OCI-LY7 (cell line): ENCODE data around the gene NRXN2.

Experiments used
- EZH2phosphoT487 ChIP-seq: fragments of 200-600 bp; sonication (generic); IDR thresholded peaks from 2 replicates; pipeline ENCODE4 v1.6.1; 2018; ENCODE audit warnings: low read depth, borderline replicate concordance, mild to moderate bottlenecking, mixed run types, antibody characterized with exemption, low read length, moderate library complexity, mixed read lengths
- TF ChIP-seq, protein P1 (sequence below): fragments of 200-600 bp; sonication (generic); conservative IDR thresholded peaks from 2 replicates; pipeline ENCODE4 v1.5.1; 2014; ENCODE audit warnings: mild to moderate bottlenecking, antibody characterized with exemption, low read length, moderate library complexity, mixed read lengths

GRCh38 chr11:64694821-64695365 lies 28.1 kb downstream of the NRXN2 start:
- TF ChIP-seq, protein P1, sequence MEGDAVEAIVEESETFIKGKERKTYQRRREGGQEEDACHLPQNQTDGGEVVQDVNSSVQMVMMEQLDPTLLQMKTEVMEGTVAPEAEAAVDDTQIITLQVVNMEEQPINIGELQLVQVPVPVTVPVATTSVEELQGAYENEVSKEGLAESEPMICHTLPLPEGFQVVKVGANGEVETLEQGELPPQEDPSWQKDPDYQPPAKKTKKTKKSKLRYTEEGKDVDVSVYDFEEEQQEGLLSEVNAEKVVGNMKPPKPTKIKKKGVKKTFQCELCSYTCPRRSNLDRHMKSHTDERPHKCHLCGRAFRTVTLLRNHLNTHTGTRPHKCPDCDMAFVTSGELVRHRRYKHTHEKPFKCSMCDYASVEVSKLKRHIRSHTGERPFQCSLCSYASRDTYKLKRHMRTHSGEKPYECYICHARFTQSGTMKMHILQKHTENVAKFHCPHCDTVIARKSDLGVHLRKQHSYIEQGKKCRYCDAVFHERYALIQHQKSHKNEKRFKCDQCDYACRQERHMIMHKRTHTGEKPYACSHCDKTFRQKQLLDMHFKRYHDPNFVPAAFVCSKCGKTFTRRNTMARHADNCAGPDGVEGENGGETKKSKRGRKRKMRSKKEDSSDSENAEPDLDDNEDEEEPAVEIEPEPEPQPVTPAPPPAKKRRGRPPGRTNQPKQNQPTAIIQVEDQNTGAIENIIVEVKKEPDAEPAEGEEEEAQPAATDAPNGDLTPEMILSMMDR = no peak
- no peak for TF ChIP-seq EZH2phosphoT487
